HEK293 (cell line): ENCODE data around the gene ASIC1.

Experiments
- CTCF ChIP-seq: fragments of 450-650 bp; formaldehyde crosslinking; IDR thresholded peaks from 2 replicates; pipeline ENCODE4 v1.5.1; 2016; ENCODE audit warnings: missing biosample characterization, missing genetic modification characterization
- ELK4 ChIP-seq: IDR thresholded peaks from 2 replicates; pipeline ENCODE4 v1.6.1; 2011; ENCODE audit warnings: mild to moderate bottlenecking, low read depth, low read length, borderline replicate concordance
- IKZF3 ChIP-seq: fragments of 450-650 bp; IDR thresholded peaks from 2 replicates; pipeline ENCODE4 v1.5.0; 2018; ENCODE audit warnings: missing biosample characterization, mild to moderate bottlenecking, missing genetic modification characterization, moderate library complexity
- KLF16 ChIP-seq: fragments of 450-650 bp; formaldehyde crosslinking; IDR thresholded peaks from 2 replicates; pipeline ENCODE4 v1.5.1; 2017; ENCODE audit warnings: missing biosample characterization, missing genetic modification characterization
- KLF17 ChIP-seq: fragments of 450-650 bp; formaldehyde crosslinking; IDR thresholded peaks from 2 replicates; pipeline ENCODE4 v1.5.1; 2016; ENCODE audit warnings: missing biosample characterization, missing genetic modification characterization
- KLF8 ChIP-seq: fragments of 450-650 bp; formaldehyde crosslinking; IDR thresholded peaks from 2 replicates; pipeline ENCODE4 v1.5.1; 2016; ENCODE audit warnings: missing biosample characterization, missing genetic modification characterization
- PRDM10 ChIP-seq: fragments of 450-650 bp; formaldehyde crosslinking; IDR thresholded peaks from 2 replicates; pipeline ENCODE4 v1.5.1; 2016; ENCODE audit warnings: missing biosample characterization, missing genetic modification characterization
- TCF7L2 ChIP-seq: IDR thresholded peaks from 2 replicates; pipeline ENCODE4 v1.6.1; 2011; ENCODE audit warnings: low read depth, mild to moderate bottlenecking, inconsistent platforms, low read length, moderate library complexity, borderline replicate concordance
- ZBTB6 ChIP-seq: fragments of 450-650 bp; formaldehyde crosslinking; IDR thresholded peaks from 2 replicates; pipeline ENCODE4 v1.5.1; 2017; ENCODE audit warnings: missing biosample characterization, missing genetic modification characterization
- ZNF155 ChIP-seq: fragments of 450-650 bp; formaldehyde crosslinking; IDR thresholded peaks from 2 replicates; pipeline ENCODE4 v1.5.1; 2016; ENCODE audit warnings: missing biosample characterization, missing genetic modification characterization
- ZNF23 ChIP-seq: fragments of 450-650 bp; formaldehyde crosslinking; IDR thresholded peaks from 2 replicates; pipeline ENCODE4 v1.5.1; 2016; ENCODE audit warnings: missing biosample characterization, missing genetic modification characterization, borderline replicate concordance
- ZNF239 ChIP-seq: fragments of 450-650 bp; formaldehyde crosslinking; IDR thresholded peaks from 2 replicates; pipeline ENCODE4 v1.5.1; 2016; ENCODE audit warnings: missing biosample characterization, missing genetic modification characterization
- ZNF24 ChIP-seq: fragments of 450-650 bp; formaldehyde crosslinking; IDR thresholded peaks from 2 replicates; pipeline ENCODE4 v1.5.1; 2016; ENCODE audit warnings: missing biosample characterization, missing genetic modification characterization
- ZNF292 ChIP-seq: fragments of 450-650 bp; formaldehyde crosslinking; IDR thresholded peaks from 2 replicates; pipeline ENCODE4 v1.5.1; 2016; ENCODE audit warnings: low read depth, missing biosample characterization, missing genetic modification characterization, borderline replicate concordance
- ZNF366 ChIP-seq: fragments of 450-650 bp; formaldehyde crosslinking; conservative IDR thresholded peaks from 2 replicates; pipeline ENCODE4 v1.5.1; 2016; ENCODE audit warnings: missing biosample characterization, missing genetic modification characterization
- ZNF394 ChIP-seq: fragments of 450-650 bp; formaldehyde crosslinking; IDR thresholded peaks from 2 replicates; pipeline ENCODE4 v1.5.1; 2016; ENCODE audit warnings: missing biosample characterization, missing genetic modification characterization, mild to moderate bottlenecking, moderate library complexity, borderline replicate concordance
- ZNF423 ChIP-seq: fragments of 450-650 bp; formaldehyde crosslinking; IDR thresholded peaks from 2 replicates; pipeline ENCODE4 v1.5.1; 2016; ENCODE audit warnings: missing biosample characterization, missing genetic modification characterization
- ZNF449 ChIP-seq: fragments of 450-650 bp; formaldehyde crosslinking; IDR thresholded peaks from 2 replicates; pipeline ENCODE4 v1.5.1; 2017; ENCODE audit warnings: missing biosample characterization, mild to moderate bottlenecking, missing genetic modification characterization, moderate library complexity
- ZNF501 ChIP-seq: fragments of 450-650 bp; formaldehyde crosslinking; IDR thresholded peaks from 2 replicates; pipeline ENCODE4 v1.5.1; 2016; ENCODE audit warnings: missing biosample characterization, missing genetic modification characterization
- ZNF529 ChIP-seq: fragments of 450-650 bp; formaldehyde crosslinking; IDR thresholded peaks from 2 replicates; pipeline ENCODE4 v1.5.1; 2017; ENCODE audit warnings: missing genetic modification characterization, missing biosample characterization; ENCODE audit not compliant: insufficient replicate concordance
- ZNF530 ChIP-seq: fragments of 450-650 bp; formaldehyde crosslinking; IDR thresholded peaks from 2 replicates; pipeline ENCODE4 v1.5.1; 2016; ENCODE audit warnings: low read depth, missing biosample characterization, missing genetic modification characterization
- ZNF548 ChIP-seq: fragments of 450-650 bp; formaldehyde crosslinking; IDR thresholded peaks from 2 replicates; pipeline ENCODE4 v1.5.1; 2016; ENCODE audit warnings: missing biosample characterization, missing genetic modification characterization
- ZNF555 ChIP-seq: fragments of 450-650 bp; formaldehyde crosslinking; conservative IDR thresholded peaks from 2 replicates; pipeline ENCODE4 v1.5.1; 2017; ENCODE audit warnings: missing biosample characterization, mild to moderate bottlenecking, missing genetic modification characterization, inconsistent platforms
- ZNF560 ChIP-seq: fragments of 450-650 bp; formaldehyde crosslinking; IDR thresholded peaks from 2 replicates; pipeline ENCODE4 v1.5.1; 2017; ENCODE audit warnings: missing biosample characterization, missing genetic modification characterization, borderline replicate concordance
- ZNF571 ChIP-seq: fragments of 450-650 bp; formaldehyde crosslinking; IDR thresholded peaks from 2 replicates; pipeline ENCODE4 v1.5.0; 2017; ENCODE audit warnings: missing biosample characterization, missing genetic modification characterization
- ZNF610 ChIP-seq: fragments of 450-650 bp; formaldehyde crosslinking; IDR thresholded peaks from 2 replicates; pipeline ENCODE4 v1.5.1; 2016; ENCODE audit warnings: missing biosample characterization, missing genetic modification characterization, borderline replicate concordance
- ZNF701 ChIP-seq: fragments of 450-650 bp; formaldehyde crosslinking; IDR thresholded peaks from 2 replicates; pipeline ENCODE4 v1.5.1; 2016; ENCODE audit warnings: missing biosample characterization, missing genetic modification characterization
- ZSCAN23 ChIP-seq: fragments of 450-650 bp; formaldehyde crosslinking; IDR thresholded peaks from 2 replicates; pipeline ENCODE4 v1.5.1; 2016; ENCODE audit warnings: missing biosample characterization, missing genetic modification characterization
- ZSCAN30 ChIP-seq: fragments of 450-650 bp; IDR thresholded peaks from 2 replicates; pipeline ENCODE4 v1.5.1; 2018; ENCODE audit warnings: missing biosample characterization, mild to moderate bottlenecking, missing genetic modification characterization, moderate library complexity

The ASIC1 gene

GRCh38 chr12:50057000-50057841 is at the start of gene ASIC1 (continued):
- TF ChIP-seq CTCF (tag by site-specific recombination) (peak; percentile 97), ZNF24 (tag by site-specific recombination) (peak; percentile 69; the same call in 1 of the 2 replicates), ZSCAN30 (peak; percentile 46; the same call in 1 of the 2 replicates), KLF16 (tag by site-specific recombination) (peak; percentile 63; the same call in 1 of the 2 replicates), ZNF23 (no peak), ZNF155 (tag by site-specific recombination) (no peak), IKZF3 (peak; percentile 67), ZNF449 (tag by site-specific recombination) (no peak), ZNF610 (tag by site-specific recombination) (no peak), ZNF548 (tag by site-specific recombination) (no peak), ZNF529 (tag by site-specific recombination) (no peak), ZNF555 (tag by site-specific recombination) (no peak), ZBTB6 (tag by site-specific recombination) (peak; percentile 46), ZNF239 (no peak), ZNF701 (tag by site-specific recombination) (no peak), ZNF366 (tag by site-specific recombination) (no peak), ZNF394 (no peak), KLF17 (tag by site-specific recombination) (peak; percentile 76; the same call in 1 of the 2 replicates), TCF7L2 (no peak), ZNF292 (no peak), KLF8 (peak; percentile 47; the same call in 1 of the 2 replicates), ZNF560 (tag by site-specific recombination) (no peak), PRDM10 (peak; percentile 59), ZSCAN23 (tag by site-specific recombination) (no peak), ZNF501 (tag by site-specific recombination) (peak; percentile 80; the same call in 1 of the 2 replicates), ZNF571 (tag by site-specific recombination) (no peak), ELK4 (no peak), ZNF423 (no peak), ZNF530 (tag by site-specific recombination) (no peak)
